GM18861 (cell line): ENCODE data around the gene CIAO3.

ENCODE experiments used
- ATAC-seq: cut with Tn5 transposase; IDR thresholded peaks from one replicate; pipeline ENCODE4 v1.9.1; 2021; ENCODE audit not compliant: unreplicated experiment

The CIAO3 gene

DNA sequence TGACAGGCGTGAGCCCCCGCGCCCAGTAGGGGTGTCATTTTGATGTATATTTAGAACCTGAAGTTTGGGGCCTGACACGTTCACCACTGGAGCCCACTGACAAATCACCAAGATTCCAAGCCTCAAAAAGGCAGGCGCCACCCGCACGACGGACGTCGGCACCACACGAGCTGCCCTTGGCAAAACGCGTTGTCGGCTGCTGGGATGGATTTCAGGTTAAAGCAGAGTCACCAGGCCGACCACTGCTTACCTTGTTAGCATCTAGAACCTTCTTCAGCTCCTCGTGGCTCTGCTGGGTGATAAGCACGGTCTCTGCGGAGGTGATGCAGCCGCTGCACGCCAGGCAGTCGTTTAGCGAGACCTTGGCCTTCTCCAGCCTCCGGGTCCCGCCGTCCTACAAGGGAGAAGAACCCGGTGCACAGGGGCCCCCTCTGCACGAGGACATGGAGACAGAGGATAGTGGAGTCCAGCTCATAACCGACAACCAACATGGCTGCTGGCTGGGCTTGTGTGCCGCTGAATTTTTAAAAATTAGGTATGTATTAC lies 3.8 kb downstream of the CIAO3 start:
- ATAC-seq = no peak

DNA sequence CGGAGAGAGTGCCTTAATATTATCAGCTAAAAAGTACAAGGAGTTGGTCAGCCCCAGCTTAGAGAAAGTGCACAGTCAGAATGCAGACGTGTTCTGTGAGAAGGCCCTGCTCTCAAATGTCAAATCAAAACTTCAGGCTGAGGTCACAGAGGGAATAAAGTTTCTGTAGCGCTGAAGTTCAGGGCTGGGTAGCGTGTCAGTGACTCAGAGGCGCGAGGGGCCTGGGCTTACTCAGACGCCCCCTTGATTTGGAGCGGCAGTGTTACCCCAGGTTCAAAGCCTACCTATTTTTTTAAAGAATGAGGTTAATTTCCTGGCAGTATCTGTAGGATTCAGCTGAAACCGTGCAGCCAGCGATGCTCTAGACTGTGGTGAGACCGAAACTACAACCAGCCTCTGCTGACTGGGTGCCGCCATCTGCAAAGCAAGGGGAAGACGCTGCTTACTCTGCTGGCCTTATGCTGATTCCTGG lies 4.8 kb downstream of the CIAO3 start:
- ATAC-seq = no peak

GRCh38 chr16:734981-735881 lies 5.6 kb downstream of the CIAO3 start:
- no peak for ATAC-seq

GRCh38 chr16:734208-734980 lies 6.4 kb downstream of the CIAO3 start:
- no peak for ATAC-seq

GRCh38 chr16:733382-734207 lies 7.2 kb downstream of the CIAO3 start:
- ATAC-seq = no peak

DNA sequence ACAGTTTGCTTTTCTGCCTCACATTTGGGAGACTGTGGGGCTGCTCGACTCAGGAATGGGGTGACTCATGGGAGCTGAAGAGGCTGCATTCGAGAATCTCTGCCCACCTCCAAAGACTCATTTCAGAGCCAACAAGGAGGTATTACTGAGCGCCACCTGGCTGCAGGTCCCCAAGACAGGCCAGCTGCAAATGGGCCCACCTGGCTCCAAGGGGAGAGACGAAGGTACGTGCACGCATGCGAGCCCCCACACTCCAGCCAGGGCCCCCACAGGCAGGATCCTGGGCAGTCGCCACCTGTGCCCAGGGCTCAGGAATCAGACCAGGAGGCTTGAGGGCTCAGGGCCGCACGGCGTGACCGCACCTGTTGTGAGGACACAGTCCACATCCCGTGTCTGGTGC lies 7.9 kb downstream of the CIAO3 start:
- no peak for ATAC-seq

- ATAC-seq = no peak
These were observed 8.5 kb downstream of the CIAO3 start for GRCh38 chr16:732332-732731.

- no peak for ATAC-seq
These were observed 9.9 kb downstream of the CIAO3 start for GRCh38 chr16:730666-731509.

DNA sequence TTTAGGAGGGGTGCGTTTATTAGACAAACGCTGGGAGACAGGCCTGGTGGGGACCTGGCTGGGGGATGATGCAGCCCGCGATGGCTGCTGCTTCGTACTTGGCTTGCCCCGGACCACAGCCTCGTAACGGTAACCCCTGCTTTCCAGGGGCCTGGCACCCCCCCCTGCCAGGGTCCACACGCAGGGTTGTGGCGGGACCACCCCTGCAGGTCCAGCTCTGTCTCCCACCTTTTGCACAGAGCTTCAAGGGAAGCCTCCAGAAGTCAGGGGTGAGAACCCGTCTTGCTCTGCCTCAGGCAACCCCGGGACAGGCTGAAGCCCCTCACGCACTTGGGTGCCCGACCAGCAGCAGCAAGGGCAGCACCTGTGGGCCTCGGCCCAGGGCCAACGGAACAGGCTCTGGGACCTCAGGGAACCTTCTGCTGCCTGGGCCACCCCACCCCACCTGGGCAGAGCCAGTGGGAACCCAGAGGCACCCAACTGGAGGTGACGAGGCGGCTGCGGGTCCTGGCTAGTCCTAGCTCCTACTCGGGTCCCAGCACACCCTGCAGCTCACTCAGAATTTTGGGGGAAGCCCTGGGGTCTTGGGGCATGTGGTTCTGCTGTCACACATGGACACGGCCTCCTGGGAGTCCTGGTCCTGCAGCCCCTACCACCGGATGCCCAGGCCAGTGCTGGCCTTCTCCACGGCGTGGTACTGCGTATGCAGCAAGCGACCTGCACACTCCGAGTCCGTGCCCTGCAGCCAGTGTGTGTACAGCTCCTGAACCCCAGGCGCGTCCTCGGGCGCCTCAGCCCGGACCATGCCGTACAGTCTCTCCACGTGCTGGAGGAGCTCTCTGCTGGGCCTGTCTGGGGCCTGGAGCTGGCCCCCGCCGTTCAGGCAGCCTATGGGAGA lies 10.8 kb downstream of the CIAO3 start:
- ATAC-seq = no peak

- no peak for ATAC-seq
These were observed 11.7 kb downstream of the CIAO3 start for GRCh38 chr16:728890-729744.

- peak; percentile 26 for ATAC-seq
These were observed 12.5 kb downstream of the CIAO3 start for GRCh38 chr16:728131-728889.

- ATAC-seq = no peak
These were observed 13.4 kb downstream of the CIAO3 start for GRCh38 chr16:727291-727977.

DNA sequence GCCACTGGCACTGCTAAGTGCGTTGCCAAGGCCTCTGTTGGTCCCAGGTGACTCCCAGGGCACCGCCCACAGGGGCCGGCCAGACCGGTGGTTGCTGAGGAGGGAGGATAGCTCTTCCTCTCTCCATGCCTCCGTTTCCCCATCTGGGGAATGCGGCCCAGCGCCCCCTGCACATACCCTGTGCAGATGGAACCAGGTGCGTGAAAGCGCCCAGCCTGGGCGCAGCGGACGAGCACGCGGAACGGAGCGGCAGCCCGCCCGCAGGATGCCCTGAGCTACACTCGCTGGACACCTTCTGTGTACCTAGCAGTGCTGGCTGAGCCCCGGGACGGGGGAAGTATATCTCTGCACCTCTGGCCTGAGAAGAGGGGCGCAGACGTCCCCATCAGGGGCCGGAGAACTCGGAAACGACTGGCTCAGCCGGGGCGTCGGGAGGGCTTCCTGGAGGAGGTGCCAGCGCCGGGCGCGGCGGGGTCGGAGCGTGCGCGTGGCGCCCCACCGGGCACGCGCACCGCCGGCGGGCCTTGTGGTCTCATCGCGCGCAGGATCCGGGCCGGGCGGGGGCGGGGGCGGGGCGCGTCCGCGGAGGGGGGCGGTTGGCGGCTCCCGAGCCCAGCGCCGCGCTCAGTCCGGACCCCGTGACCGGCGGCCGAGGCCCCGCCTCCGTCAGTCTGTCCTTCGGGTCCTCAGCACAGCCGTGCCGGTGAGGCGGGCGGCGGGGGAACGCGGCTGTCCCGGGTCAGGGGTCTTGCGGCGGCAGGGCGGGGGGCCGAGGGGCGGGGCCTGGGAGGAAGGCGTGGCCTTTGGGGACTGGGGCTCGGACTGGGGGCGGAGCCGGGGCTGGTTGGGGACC lies 14.1 kb downstream of the CIAO3 start, which contains the start of the genes CCDC78 and HAGHL:
CCDC78 (minus strand) TSS at position 6 of the 853 bp plus-strand sequence. CDS start 76 bp downstream, outside the sequence.
HAGHL (plus strand) TSS at position 669 of the 853 bp plus-strand sequence. CDS start 404 bp downstream, outside the sequence.
- no peak for ATAC-seq

DNA sequence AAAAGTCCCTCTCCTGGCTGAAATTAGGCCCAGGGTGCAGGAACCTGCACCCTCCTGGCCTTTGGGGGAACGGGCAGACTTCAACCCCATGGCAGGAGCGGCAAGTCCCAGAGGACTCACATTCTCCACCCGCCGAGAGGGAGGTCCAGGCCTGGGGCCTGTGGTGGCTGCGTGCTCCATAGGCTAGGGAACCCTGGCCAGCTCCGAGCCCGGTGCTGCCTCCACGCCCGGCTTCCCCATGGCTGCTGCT lies 14.7 kb downstream of the CIAO3 start:
- ATAC-seq = no peak

- ATAC-seq = no peak
These were observed 15.2 kb downstream of the CIAO3 start for GRCh38 chr16:725463-726187.
